ENCODE data around the gene MCF2. TPM values are rescaled to one million over a fixed set of nuclear protein-coding genes. Genes with fewer than 3 reads are reported as not detected.

Gene MCF2
- total and polyA plus RNA-seq, 2 experiments from 2014 or later: 1.1 to 1.4 TPM

- no peak for TF ChIP-seq JUNB (IDR thresholded peaks at IDR 0.05; ENCODE audit: unreplicated experiment)
- TF ChIP-seq ZNF331 (CRISPR knock-in tag; IDR thresholded peaks at IDR 0.05; ENCODE audit: low read depth): no peak
- TF ChIP-seq ZNF114 (CRISPR knock-in tag; IDR thresholded peaks at IDR 0.05): no peak
- TF ChIP-seq EZH2 (IDR thresholded peaks at IDR 0.05; ENCODE audit: low read depth, unreplicated experiment): no peak
- TF ChIP-seq ZNF462 (CRISPR knock-in tag; IDR thresholded peaks at IDR 0.05): no peak
- TF ChIP-seq EZH2phosphoT487 (IDR thresholded peaks at IDR 0.05; ENCODE audit: unreplicated experiment): no peak
- TF ChIP-seq, protein P1, sequence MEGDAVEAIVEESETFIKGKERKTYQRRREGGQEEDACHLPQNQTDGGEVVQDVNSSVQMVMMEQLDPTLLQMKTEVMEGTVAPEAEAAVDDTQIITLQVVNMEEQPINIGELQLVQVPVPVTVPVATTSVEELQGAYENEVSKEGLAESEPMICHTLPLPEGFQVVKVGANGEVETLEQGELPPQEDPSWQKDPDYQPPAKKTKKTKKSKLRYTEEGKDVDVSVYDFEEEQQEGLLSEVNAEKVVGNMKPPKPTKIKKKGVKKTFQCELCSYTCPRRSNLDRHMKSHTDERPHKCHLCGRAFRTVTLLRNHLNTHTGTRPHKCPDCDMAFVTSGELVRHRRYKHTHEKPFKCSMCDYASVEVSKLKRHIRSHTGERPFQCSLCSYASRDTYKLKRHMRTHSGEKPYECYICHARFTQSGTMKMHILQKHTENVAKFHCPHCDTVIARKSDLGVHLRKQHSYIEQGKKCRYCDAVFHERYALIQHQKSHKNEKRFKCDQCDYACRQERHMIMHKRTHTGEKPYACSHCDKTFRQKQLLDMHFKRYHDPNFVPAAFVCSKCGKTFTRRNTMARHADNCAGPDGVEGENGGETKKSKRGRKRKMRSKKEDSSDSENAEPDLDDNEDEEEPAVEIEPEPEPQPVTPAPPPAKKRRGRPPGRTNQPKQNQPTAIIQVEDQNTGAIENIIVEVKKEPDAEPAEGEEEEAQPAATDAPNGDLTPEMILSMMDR (conservative IDR thresholded peaks at IDR 0.05; ENCODE audit: low read depth in 2 of 2): no peak
- TF ChIP-seq, protein P2, sequence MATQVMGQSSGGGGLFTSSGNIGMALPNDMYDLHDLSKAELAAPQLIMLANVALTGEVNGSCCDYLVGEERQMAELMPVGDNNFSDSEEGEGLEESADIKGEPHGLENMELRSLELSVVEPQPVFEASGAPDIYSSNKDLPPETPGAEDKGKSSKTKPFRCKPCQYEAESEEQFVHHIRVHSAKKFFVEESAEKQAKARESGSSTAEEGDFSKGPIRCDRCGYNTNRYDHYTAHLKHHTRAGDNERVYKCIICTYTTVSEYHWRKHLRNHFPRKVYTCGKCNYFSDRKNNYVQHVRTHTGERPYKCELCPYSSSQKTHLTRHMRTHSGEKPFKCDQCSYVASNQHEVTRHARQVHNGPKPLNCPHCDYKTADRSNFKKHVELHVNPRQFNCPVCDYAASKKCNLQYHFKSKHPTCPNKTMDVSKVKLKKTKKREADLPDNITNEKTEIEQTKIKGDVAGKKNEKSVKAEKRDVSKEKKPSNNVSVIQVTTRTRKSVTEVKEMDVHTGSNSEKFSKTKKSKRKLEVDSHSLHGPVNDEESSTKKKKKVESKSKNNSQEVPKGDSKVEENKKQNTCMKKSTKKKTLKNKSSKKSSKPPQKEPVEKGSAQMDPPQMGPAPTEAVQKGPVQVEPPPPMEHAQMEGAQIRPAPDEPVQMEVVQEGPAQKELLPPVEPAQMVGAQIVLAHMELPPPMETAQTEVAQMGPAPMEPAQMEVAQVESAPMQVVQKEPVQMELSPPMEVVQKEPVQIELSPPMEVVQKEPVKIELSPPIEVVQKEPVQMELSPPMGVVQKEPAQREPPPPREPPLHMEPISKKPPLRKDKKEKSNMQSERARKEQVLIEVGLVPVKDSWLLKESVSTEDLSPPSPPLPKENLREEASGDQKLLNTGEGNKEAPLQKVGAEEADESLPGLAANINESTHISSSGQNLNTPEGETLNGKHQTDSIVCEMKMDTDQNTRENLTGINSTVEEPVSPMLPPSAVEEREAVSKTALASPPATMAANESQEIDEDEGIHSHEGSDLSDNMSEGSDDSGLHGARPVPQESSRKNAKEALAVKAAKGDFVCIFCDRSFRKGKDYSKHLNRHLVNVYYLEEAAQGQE (IDR thresholded peaks at IDR 0.05; ENCODE audit: unreplicated experiment): no peak
- no peak for TF ChIP-seq POLR2AphosphoS5 (IDR thresholded peaks at IDR 0.05; ENCODE audit: low read depth)
- TF ChIP-seq CREB1 (CRISPR knock-in tag; IDR thresholded peaks at IDR 0.05; ENCODE audit: low read depth): no peak
- TF ChIP-seq, protein P3, sequence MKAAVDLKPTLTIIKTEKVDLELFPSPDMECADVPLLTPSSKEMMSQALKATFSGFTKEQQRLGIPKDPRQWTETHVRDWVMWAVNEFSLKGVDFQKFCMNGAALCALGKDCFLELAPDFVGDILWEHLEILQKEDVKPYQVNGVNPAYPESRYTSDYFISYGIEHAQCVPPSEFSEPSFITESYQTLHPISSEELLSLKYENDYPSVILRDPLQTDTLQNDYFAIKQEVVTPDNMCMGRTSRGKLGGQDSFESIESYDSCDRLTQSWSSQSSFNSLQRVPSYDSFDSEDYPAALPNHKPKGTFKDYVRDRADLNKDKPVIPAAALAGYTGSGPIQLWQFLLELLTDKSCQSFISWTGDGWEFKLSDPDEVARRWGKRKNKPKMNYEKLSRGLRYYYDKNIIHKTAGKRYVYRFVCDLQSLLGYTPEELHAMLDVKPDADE (IDR thresholded peaks at IDR 0.05): no peak
- TF ChIP-seq NANOG (IDR thresholded peaks at IDR 0.05; ENCODE audit: borderline replicate concordance): no peak
- no peak for TF ChIP-seq STAT1 (IDR thresholded peaks at IDR 0.05; ENCODE audit: unreplicated experiment)
- Histone ChIP-seq H3K27me3 (ENCODE audit: insufficient read depth) (no peaks in the 10 kb centered on the region), H2AFZ (no peak overlapping the region), H3K36me3 (ENCODE audit: insufficient read depth) (no peaks in the 10 kb centered on the region), H3K4me1 (ENCODE audit: insufficient read depth) (no peaks in the 10 kb centered on the region), H3K4me2 (no peak overlapping the region), H3K4me3 (no peak overlapping the region), H3F3A (replicated peaks; ENCODE audit: low read depth) (no peaks in the 10 kb centered on the region), H3K79me2 (replicated peaks; ENCODE audit: insufficient read depth) (no peaks in the 10 kb centered on the region), H3K27ac (ENCODE audit: low read depth) (no peak overlapping the region), H4K20me1 (replicated peaks; ENCODE audit: insufficient read depth) (no peaks in the 10 kb centered on the region), H3K9me2 (ENCODE audit: insufficient read depth) (no peaks in the 10 kb centered on the region)
- Mint-ChIP-seq H3K4me3 (no peak overlapping the region), H3K4me1 (peaks cover 10% of the 10 kb centered on the region), H3K36me3 (ENCODE audit: low read depth) (no peaks in the 10 kb centered on the region), H3K27me3 (ENCODE audit: insufficient read depth, low read depth, poor library complexity) (no peaks in the 10 kb centered on the region), H3K27ac (no peak overlapping the region), H3K9me3 (no peaks in the 10 kb centered on the region)
- ATAC-seq (no peak), DNase-seq (ENCODE audit: low spot score) (no peak)
Measured at GRCh38 chrX:139639253-139639652, 68.7 kb downstream of the MCF2 start.
